OCI-LY7 (cell line): ENCODE data around the gene TRMT11.

Source experiments
- CTCF ChIP-seq: fragments of 200-600 bp; sonication (generic); conservative IDR thresholded peaks from 2 replicates; pipeline ENCODE4 v1.5.1; 2014; ENCODE audit warnings: mild to moderate bottlenecking, antibody characterized with exemption, low read length, moderate library complexity, mixed read lengths
- EZH2phosphoT487 ChIP-seq: fragments of 200-600 bp; sonication (generic); IDR thresholded peaks from 2 replicates; pipeline ENCODE4 v1.6.1; 2018; ENCODE audit warnings: low read depth, borderline replicate concordance, mild to moderate bottlenecking, mixed run types, antibody characterized with exemption, low read length, moderate library complexity, mixed read lengths

- TF ChIP-seq CTCF (peak; percentile 43), EZH2phosphoT487 (no peak)
These were observed 19.8 kb upstream of the TRMT11 start for GRCh38 chr6:125966569-125966968.
